OCI-LY7 (cell line): Measurements from ENCODE around the gene WIPF3. TPM values are rescaled to one million over a fixed set of nuclear protein-coding genes. Genes with fewer than 3 reads are reported as not detected.

ENCODE experiments used
- BruUV-seq: library from RNA; stranded (reverse); fragments of 400-500 nt; replicated peaks from 2 replicates; lab custom pipeline; 2021; lab: Mats Ljungman, UMichigan
- CTCF ChIA-PET: fragments of 300-600 bp; sonication (Branson Sonifier 250); formaldehyde crosslinking; loops from one replicate; lab custom pipeline; 2022; ENCODE audit warnings: antibody characterized with exemption; ENCODE audit not compliant: unreplicated experiment; lab: Charles Lee
- POLR2A ChIA-PET: fragments of 300-600 bp; sonication (Branson Sonifier 250); formaldehyde crosslinking; loops from one replicate; lab custom pipeline; 2022; ENCODE audit warnings: antibody characterized with exemption; lab: Charles Lee
- DNase-seq: peaks from one replicate; pipeline ENCODE4 v3.0.0-alpha.2; 2015; ENCODE audit warnings: low spot score
- H2AFZ ChIP-seq: fragments of 200-600 bp; sonication (generic), shearing (Covaris generic); 2 replicates; pipeline ENCODE4 v1.6.1; 2014; ENCODE audit warnings: mild to moderate bottlenecking, antibody characterized with exemption, low read length, moderate library complexity
- H3K27ac ChIP-seq: fragments of 200-600 bp; sonication (generic); 2 replicates; pipeline ENCODE4 v1.5.1; 2014; ENCODE audit warnings: mixed run types, low read depth, mild to moderate bottlenecking, moderate library complexity, low read length, inconsistent platforms; ENCODE audit not compliant: poor library complexity, severe bottlenecking
- H3K36me3 ChIP-seq: fragments of 200-600 bp; sonication (generic); 2 replicates; pipeline ENCODE4 v1.6.1; 2014; ENCODE audit warnings: mild to moderate bottlenecking, antibody characterized with exemption, low read length, moderate library complexity, mixed read lengths; ENCODE audit not compliant: insufficient read depth
- H3K4me1 ChIP-seq: fragments of 200-600 bp; sonication (generic); 2 replicates; pipeline ENCODE4 v1.5.1; 2014; ENCODE audit warnings: mild to moderate bottlenecking, low read length; ENCODE audit not compliant: insufficient read depth, poor library complexity, severe bottlenecking
- H3K4me2 ChIP-seq: fragments of 200-600 bp; sonication (generic); 2 replicates; pipeline ENCODE4 v1.6.1; 2014; ENCODE audit warnings: mild to moderate bottlenecking, low read length
- H3K4me3 ChIP-seq: fragments of 200-600 bp; sonication (generic); 2 replicates; pipeline ENCODE4 v1.5.1; 2014; ENCODE audit warnings: mild to moderate bottlenecking, low read depth, low read length; ENCODE audit not compliant: poor library complexity, severe bottlenecking
- H3K79me2 ChIP-seq: fragments of 200-600 bp; sonication (generic); 2 replicates; pipeline ENCODE4 v1.6.1; 2016; ENCODE audit warnings: low read depth, mild to moderate bottlenecking, low read length, moderate library complexity, mixed read lengths; ENCODE audit not compliant: insufficient read depth
- H3K9me2 ChIP-seq: fragments of 200-600 bp; sonication (generic); 2 replicates; pipeline ENCODE4 v1.6.1; 2016; ENCODE audit warnings: mild to moderate bottlenecking, low read length, mixed read lengths; ENCODE audit not compliant: insufficient read depth
- H3K9me3 ChIP-seq: fragments of 200-600 bp; sonication (generic); 2 replicates; pipeline ENCODE4 v1.6.1; 2014; ENCODE audit warnings: mild to moderate bottlenecking, mixed run types, low read length, mixed read lengths
- H4K20me1 ChIP-seq: fragments of 200-600 bp; sonication (generic); 2 replicates; pipeline ENCODE4 v1.6.1; 2014; ENCODE audit warnings: mild to moderate bottlenecking, antibody characterized with exemption, low read length, moderate library complexity, mixed read lengths; ENCODE audit not compliant: insufficient read depth
- EZH2phosphoT487 ChIP-seq: fragments of 200-600 bp; sonication (generic); IDR thresholded peaks from 2 replicates; pipeline ENCODE4 v1.6.1; 2018; ENCODE audit warnings: low read depth, borderline replicate concordance, mild to moderate bottlenecking, mixed run types, antibody characterized with exemption, low read length, moderate library complexity, mixed read lengths
- intact Hi-C: fragments of 100-400 bp; cut with micrococcal nuclease; formaldehyde crosslinking; loops from one replicate; pipeline ENCODE4 v1.10.0; 2022; ENCODE audit not compliant: unreplicated experiment
- total RNA-seq, 2 experiments: library from RNA; depleted of rRNA in 1 of 2; stranded (reverse); fragments of >200 nt in 1 of 2; shearing (Covaris generic) in 1 of 2; gene quantifications; 2 replicates each; pipeline ENCODE4 v1.2.3, GENCODE V29; 2014 to 2022
- TF ChIP-seq, protein P1 (sequence below): fragments of 200-600 bp; sonication (generic); conservative IDR thresholded peaks from 2 replicates; pipeline ENCODE4 v1.5.1; 2014; ENCODE audit warnings: mild to moderate bottlenecking, antibody characterized with exemption, low read length, moderate library complexity, mixed read lengths

The WIPF3 gene
- total RNA-seq, 2 experiments from 2014 or later = not detected

DNA sequence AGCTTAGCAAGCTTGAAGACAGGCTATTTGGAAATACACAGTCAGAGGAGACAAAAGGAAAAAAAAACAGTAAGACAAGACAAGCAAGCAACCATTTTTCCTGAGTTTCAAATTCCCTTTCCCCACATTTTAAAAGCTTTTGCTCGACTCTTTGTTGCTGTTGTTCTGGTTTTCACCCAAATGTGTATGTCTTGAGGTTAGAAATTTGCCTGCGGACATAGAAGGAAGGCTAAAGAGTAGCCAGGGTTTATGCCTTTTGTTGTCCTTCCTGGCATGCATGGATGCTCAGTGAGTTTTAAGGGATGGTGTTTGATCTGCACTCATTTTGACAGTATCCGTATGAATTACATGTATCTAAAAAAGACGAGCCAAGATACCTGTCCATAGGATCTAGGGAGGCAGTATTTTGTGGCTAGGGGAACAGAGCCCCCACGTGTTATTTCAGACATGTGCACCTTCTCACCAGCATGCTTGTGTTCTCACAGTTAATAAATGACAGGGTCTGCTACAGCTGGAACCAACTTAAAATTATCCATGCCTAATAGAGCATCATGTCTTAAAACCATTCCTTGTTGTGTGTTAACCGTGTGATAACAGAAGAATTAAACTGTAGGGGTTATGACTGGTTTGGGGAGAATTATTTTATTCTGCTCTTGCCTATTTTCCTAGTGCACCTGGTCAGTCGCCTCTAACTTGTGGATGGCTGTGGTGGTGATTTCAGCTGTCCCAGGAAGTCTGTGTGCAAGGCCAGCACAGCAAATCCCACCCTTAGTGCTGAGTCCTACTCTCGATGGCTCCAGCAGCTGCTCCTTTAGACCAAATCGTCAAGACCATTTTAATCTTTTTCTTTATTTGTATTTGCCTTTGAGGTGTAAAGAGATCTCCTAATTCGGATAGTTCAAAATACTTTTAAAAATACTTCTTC lies 9.1 kb downstream of the WIPF3 start:
- H3K4me3 ChIP-seq = no peak overlapping the region
- no peaks in the 10 kb centered on the region for H3K4me1 ChIP-seq
- H3K79me2 ChIP-seq = no peaks in the 10 kb centered on the region
- H3K4me2 ChIP-seq = no peak overlapping the region
- ChIA-PET CTCF (no interaction called here), POLR2A (interaction anchor here (1.4 kb wide), 1 partner anchor 12 kb away, joined by 3 read pairs; no protein-coding TSS in a partner anchor)
- no peak overlapping the region for H3K27ac ChIP-seq
- no peak overlapping the region for H2AFZ ChIP-seq
- H3K9me3 ChIP-seq = no peaks in the 10 kb centered on the region
- H3K9me2 ChIP-seq = no peaks in the 10 kb centered on the region
- intact Hi-C loops = no loop called here
- no peak for TF ChIP-seq EZH2phosphoT487
- TF ChIP-seq, protein P1, sequence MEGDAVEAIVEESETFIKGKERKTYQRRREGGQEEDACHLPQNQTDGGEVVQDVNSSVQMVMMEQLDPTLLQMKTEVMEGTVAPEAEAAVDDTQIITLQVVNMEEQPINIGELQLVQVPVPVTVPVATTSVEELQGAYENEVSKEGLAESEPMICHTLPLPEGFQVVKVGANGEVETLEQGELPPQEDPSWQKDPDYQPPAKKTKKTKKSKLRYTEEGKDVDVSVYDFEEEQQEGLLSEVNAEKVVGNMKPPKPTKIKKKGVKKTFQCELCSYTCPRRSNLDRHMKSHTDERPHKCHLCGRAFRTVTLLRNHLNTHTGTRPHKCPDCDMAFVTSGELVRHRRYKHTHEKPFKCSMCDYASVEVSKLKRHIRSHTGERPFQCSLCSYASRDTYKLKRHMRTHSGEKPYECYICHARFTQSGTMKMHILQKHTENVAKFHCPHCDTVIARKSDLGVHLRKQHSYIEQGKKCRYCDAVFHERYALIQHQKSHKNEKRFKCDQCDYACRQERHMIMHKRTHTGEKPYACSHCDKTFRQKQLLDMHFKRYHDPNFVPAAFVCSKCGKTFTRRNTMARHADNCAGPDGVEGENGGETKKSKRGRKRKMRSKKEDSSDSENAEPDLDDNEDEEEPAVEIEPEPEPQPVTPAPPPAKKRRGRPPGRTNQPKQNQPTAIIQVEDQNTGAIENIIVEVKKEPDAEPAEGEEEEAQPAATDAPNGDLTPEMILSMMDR = no peak
- no peaks in the 10 kb centered on the region for H3K36me3 ChIP-seq
- no peaks in the 10 kb centered on the region; the same call in 1 of the 2 replicates for H4K20me1 ChIP-seq
- DNase-seq = no peak
- no TSS peak for BruUV-seq

DNA sequence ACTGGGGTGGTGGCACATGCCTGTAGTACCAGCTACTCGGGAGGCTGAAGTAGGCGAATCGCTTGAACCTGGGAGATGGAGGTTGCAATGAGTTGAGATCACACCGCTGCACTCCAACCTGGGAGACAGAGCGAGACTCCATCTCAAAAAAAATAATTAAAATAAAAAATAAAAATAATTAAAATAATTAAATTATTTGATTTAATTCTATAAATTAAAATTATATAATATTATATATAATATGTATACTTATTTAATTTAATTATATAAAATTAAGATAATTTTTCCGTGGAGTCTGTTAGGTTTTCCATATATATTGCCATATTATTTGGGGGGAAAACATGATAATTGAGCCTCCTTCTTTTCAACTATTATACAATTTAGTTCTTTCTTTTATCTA lies 12.0 kb downstream of the WIPF3 start:
- intact Hi-C loops = no loop called here
- DNase-seq = no peak
- CTCF ChIA-PET = no interaction called here

More for the DNA sequence above, 12.0 kb downstream of the WIPF3 start:
- Histone ChIP-seq H3K27ac (no peak overlapping the region), H3K9me3 (no peaks in the 10 kb centered on the region), H3K4me3 (no peak overlapping the region), H3K9me2 (no peaks in the 10 kb centered on the region), H3K4me1 (no peaks in the 10 kb centered on the region), H3K79me2 (no peaks in the 10 kb centered on the region), H4K20me1 (no peaks in the 10 kb centered on the region), H3K36me3 (no peaks in the 10 kb centered on the region), H3K4me2 (no peak overlapping the region), H2AFZ (no peak overlapping the region)
- no TSS peak for BruUV-seq
- POLR2A ChIA-PET = no interaction called here
- TF ChIP-seq, protein P1 = no peak
- TF ChIP-seq EZH2phosphoT487 = no peak
